GM18499 (cell line): ENCODE measurements around the gene ADAMTS14.
"Not testable (repeated sequence)": the region's sequence is repeated elsewhere in the genome, so short reads cannot be mapped to it uniquely, and the experiment has no call there.

ENCODE experiments used
- ATAC-seq: cut with Tn5 transposase; IDR thresholded peaks from one replicate; pipeline ENCODE4 v1.9.1; 2021; ENCODE audit warnings: moderate number of reproducible peaks; ENCODE audit not compliant: insufficient read depth, unreplicated experiment

The ADAMTS14 gene

DNA sequence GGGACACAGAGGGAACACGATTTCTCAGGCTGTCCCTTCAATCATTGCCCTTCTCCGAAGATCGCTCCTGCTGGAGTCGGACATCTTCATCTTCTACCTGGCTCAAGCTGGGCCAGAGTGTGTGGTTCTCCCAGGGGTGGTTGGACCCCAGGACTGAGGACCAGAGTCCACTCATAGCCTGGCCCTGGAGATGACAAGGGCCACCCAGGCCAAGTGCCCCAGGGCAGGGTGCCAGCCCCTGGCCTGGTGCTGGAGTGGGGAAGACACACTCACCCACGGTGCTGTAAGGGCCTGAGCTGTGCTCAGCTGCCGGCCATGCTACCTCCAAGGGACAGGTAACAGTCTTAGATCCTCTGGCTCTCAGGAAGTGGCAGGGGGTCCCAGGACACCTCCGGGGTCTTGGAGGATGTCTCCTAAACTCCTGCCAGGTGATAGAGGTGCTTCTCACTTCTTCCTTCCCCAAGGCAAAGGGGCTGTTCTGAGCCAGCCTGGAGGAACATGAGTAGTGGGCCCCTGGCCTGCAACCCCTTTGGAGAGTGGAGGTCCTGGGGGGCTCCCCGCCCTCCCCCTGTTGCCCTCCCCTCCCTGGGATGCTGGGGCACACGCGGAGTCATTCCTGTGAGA lies 89.5 kb downstream of the ADAMTS14 start:
- ATAC-seq = no peak

GRCh38 chr10:70762441-70763175 lies 90.3 kb downstream of the ADAMTS14 start:
- no peak for ATAC-seq

DNA sequence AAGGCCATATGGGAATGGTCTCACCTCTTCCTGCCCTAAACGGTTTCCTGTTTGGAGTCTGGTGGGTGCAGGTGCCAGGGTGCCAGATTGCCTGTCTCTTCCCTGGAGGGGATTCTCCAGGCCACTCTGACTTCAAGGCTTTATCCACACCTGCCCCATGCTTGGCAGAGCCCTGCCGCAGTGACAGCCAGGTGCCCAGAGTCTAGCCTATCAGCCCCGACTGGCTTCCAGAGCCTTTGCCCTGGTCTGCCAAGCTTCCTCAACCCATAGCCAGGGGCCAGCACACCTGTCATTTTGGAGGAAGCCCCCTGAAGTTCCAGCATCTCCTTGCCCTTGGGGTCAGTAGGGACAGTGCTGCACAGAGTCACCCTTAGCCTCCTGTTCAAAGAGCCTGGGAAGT lies 91.3 kb downstream of the ADAMTS14 start:
- no peak for ATAC-seq

DNA sequence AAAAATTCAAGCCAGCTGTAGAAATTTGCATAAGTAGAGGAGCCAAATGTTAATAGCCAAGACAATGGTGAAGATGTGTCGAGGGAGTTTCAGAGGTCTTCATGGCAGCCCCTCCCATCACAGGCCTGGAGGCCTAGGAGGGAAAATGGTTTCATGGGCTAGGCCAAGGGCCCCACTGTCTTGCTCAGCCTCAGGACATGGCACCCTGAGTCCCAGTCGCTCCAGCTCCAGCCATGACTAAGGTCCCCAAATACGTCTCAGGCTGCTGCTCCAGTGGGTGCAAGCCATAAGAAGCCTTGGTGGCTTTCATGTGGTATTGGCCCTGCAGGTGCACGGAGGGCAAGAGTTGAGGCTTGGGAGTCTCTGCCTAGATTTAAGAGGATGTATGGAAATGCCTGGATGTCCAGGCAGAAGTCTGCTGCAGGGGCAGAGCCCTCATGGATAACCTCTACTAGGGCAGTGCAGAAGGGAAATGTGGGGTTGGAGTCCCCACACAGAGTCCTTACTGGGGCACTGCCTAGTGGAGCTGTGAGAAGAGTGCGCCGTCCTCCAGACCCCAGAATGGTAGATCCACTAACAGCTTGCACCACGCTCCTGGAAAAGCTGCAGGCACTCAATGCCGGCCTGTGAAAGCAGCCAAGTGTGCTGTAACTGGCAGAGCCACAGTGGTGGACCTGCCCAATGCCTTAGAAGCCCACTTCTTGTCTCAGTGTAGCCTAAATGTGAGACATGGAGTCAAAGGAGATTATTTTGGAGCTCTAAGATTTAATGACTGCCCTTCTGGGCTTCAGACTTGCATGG lies 93.7 kb downstream of the ADAMTS14 start:
- ATAC-seq = no peak

DNA sequence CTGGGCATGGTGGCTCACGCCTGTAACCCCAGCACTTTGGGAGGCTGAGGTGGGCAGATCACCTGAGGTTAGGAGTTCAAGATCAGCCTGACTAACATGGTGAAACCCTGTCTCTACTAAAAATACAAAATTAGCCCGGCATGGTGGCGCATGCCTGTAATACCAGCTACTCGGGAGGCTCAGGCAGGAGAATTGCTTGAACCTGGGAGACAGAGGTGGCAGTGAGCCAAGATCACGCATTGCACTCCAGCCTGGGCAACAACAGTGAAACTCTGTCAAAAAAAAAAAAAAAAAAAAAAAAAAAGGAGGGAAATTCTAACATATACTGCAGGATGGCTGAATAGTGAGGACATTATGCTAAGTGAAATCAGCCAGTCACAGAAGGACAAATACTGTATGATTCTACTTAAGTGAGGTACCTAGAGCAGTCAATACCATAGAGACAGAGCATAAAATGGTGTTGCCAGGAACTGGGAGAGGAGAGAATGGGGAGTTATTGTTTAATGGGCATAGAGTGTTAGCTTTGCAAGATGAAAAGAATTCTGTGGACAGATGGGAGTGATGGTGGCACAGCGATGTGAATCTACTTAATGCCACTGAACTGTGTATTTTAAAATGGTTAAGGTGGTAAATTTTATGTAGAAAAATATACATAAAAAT lies 95.8 kb downstream of the ADAMTS14 start:
- ATAC-seq = not testable (repeated sequence)

DNA sequence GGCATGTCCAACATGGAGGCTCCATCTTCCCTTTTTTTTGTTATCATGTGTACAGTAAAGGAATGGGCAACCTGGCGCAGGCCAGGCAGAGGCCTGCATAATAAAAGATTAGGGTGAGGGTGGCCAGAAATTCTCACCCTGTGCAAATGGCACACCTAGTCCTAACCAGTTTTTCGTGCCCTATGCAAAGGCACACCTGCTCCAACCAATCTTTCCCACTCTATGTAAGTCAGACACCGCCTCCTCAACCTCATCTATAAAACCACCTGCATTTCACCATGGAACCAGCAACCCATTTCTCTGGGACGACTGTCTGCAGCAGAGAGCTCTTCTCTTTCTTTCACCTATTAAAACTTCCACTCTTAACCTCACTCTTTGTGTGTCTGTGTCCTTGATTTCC lies 96.8 kb downstream of the ADAMTS14 start:
- no peak for ATAC-seq

DNA sequence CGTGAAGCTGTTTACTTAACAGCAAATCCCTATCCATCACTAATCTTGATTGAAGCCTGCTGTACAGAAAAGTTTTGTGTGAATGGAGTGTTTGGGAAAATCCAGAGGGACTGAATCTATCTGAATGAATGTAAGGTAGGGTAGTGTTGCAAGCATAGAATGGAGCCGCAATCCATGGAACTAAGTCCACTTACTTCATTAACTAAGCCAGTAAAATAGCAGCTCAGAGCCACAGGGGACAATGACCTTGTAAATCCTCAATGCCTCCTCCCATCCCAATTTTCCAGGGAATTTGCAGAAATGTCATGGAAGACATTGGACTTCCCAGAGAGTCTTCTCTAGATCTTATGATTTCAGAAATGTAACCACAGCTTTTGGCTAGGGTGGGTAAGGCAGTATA lies 97.7 kb downstream of the ADAMTS14 start:
- no peak for ATAC-seq

- ATAC-seq = not testable (repeated sequence)
Measured at GRCh38 chr10:70770516-70770915, 98.2 kb downstream of the ADAMTS14 start.

DNA sequence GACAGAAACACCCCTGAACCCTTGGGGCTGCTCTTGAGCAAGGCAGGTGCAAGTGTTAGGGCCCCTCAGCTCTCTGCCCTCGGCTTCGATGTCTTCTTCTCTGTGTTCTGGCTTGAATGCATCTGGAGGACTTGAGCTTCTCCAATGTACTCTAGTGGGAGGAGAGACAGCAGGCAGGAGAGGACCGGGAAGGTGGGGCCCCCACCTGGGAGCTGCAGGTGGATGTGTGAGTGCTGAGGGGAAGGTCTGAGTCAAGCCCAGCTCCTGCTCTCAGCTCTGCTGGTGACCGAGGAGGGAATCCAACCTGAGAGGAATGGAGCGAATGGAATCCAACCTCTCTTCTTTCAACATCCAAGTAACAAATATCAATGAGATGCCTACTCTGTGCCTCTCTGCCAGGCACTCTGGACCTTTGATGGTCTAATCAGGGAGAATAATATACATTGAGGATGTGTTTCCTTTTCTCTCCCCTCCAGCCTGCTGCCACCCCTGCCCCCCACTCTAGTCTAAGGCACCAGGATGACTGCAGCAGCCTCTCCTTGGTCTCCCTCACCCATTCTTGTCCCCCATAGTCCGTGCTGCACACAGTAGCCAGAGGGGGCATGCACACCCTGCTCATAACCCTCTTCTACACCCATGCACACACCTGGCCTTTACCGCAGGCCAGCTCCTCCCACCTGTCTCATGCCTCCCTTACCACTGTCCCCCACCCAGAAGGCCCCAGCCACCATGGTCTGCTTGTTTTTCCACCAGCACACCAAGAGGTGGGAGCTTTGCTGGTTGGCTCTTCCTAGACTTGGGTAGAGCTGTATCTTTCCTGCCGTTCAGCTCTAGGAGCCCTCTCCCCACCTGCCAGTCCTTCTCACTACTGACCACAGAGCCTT lies 99.2 kb downstream of the ADAMTS14 start:
- no peak for ATAC-seq

GRCh38 chr10:70772627-70773026 lies 100.3 kb downstream of the ADAMTS14 start:
- no peak for ATAC-seq

GRCh38 chr10:70773461-70773860 lies 101.2 kb downstream of the ADAMTS14 start:
- ATAC-seq = no peak

DNA sequence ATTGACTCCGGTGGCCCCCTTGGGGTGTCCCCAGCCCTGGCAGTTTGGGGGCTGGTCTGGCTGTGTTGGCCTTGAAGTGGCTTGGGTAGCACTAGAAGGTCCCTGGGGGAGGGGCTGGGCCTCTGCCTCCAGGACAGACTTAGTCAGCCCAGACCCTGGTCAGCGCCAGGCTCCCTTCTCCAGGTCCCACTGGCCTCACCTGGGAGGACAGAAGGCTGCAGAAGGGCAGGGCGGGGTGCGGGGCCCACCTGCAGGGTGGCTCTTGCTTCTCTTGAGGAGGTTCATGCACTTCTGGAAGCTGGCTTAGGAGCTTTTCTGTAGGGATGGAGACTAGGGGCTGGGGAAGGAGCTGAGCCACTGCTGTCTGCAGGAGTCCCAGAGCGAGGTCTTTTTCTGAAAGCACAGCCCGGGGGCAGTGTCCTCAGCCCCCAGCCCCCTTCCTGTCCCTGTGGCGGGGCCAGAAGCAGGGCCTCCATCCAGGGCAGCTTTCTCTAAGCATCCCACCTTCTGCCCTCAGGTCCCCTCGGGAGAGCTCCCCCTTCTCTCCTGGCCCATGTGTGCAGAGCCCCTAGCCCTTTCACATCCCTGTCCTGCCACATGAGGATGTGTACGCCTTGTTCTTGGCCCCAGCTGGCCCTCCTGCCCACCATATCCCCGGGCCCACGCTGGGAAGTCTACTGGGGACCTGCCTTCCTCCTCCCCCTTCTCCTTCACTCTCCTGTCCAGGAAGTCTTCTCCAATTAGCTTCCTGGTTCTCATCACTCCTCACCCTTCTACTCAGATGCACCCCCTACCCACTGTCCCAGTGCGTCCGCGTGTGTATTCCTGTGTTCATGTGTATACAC lies 101.9 kb downstream of the ADAMTS14 start:
- ATAC-seq = no peak

DNA sequence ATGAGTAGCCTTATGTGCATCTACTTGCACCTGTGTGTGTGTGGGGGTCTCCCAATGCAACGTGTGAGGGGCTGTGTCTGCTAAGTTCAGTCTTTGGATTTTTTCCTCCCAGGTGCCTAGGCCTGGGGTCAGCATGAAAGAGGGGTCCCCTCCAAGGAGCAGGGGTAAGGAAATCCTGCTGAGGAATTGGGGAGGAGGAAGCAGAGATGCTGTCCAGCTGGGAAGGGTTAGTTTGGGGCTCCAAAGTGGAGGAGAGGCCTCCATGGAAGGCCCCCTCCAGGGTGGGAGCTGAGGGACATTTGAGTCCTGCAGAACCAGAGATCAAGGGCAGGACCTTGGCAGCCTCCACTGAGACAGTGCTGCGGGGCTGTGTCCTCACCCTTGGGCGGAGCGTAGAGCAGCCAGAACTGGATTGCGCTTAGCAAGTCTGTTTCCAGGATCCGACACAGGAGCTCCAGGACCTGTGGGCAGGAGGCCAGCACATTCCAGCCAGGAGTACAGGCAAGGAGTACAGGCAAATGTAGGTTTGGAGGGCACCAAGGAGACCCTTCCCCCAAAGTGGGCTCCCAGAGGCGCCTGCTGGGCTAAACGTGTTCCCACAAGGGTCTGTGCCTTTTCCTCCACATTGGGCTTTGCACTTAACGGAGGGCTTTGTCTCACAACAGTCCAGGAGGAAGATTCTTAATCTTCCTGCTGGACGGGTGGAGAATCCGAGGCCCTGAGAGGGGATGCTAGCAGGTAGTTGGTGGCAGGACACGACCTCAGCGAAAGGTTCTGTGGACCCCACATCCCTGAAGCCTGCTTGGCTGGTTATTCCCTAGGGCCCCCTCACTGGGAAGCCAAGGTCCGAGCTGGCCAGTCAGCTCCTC lies 102.7 kb downstream of the ADAMTS14 start:
- ATAC-seq = no peak

DNA sequence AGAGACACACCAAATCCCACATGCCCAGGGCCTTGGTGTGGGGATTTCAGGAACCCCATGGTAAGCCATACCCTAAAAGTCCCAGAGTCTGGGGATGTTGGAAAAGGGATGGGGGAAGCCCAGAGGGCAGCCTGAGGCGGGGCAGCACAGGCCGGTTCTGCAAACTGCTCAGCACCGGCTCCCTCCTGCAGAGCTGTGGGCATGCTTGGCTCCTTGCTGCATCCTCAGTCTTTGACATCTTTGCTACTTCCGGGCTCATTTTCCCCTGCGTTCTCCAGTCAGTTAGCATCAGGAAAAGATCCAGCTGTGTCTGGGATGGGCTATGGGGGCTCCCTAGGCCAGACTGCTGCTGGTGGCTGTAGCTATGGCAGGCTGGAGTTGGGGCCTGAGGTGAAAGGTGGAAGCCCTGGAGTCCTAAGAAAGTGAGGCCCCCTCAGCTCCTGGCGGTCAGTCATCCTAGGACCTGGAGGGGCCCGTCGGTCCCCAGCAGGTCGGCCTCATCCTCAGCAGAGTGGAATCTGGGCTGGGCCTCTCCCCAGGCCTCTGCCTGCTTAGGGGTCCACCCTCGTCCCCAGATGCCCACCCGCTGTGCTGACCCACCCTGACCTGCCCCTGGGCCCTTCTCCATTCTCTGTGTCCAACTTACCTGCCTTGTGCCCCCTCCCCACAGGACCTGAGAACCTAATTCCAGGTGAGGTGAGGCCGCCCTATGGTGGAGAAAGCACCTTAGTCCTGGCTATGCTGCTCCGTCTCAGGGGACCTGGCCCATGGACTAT lies 103.6 kb downstream of the ADAMTS14 start:
- ATAC-seq = no peak

DNA sequence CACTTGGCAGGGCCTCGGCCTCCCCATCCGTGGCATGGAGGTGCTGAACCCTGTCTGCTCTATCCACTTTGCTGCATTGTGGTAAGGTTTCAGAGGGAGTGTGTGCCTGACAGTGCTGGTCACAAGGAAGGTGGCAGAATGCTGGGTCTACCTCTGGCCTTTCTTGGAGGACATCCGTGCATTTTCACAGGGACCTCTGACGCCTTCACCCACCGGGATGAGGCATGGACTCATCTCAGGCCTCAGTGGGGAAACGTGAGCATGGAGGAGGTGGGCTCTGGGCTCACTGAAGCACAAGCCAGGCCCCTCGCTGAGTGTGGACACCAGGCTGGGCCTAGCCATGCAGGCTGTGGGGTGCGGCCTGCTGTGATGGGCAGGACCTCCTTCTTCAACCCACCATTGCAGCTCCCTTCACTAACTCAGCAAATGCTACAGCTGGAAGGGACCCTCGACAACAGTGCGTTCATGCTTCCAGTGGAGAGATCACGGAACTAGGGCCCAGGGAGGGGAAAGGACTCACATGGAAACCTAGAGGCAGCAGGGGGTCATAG lies 104.2 kb downstream of the ADAMTS14 start:
- no peak for ATAC-seq

DNA sequence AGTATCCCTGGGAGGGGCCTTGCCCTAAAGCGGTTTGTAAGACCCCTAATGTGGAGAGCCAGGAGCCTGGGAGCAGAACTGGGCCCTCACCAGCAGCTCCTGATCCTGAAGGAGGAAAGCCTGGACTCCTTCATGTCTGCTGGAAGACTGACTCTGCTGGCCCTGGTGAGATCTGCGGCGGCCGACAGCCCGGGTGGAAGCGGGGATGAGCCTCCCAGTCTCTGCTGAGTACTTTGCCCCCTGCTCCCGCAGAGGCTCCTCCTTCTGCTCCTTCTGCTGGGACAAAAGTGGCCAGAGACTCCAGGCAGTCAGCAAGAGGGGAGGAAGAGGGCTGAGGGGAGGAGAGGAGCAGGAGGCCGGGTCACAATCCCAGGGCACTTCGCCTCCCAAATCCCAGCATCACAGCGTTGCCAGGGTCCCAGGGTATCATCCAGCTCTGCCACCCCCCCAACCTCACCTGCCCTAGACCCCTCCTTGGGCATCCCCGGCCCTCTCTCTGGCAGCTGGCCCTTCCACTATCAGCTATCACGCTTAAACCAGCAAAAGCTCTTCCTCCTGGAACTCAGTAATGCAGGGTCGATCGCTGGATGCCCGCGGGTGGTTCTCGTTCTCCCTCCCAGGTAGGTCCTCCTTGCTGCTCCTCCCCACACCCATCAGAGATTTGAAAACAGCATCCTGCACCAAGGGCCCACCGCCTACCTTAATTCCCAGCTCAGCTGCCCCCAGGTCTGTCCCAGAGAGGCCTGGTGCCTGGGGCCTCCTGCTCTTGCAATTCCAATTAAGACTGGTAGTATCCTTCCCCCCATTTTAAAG lies 105.0 kb downstream of the ADAMTS14 start:
- ATAC-seq = no peak
